Astrocyte (in vitro differentiated cells and primary cell): ENCODE data around the gene BST1.

Source experiments
- EZH2 ChIP-seq: IDR thresholded peaks from 2 replicates; pipeline ENCODE4 v1.6.1; 2012; ENCODE audit warnings: mild to moderate bottlenecking, low read length, inconsistent platforms; ENCODE audit not compliant: insufficient read depth
- TF ChIP-seq, protein P1 (sequence below): IDR thresholded peaks from 2 replicates; pipeline ENCODE4 v1.5.1; 2011; ENCODE audit warnings: low read depth, mild to moderate bottlenecking, inconsistent platforms, low read length, moderate library complexity; ENCODE audit not compliant: insufficient read depth

GRCh38 chr4:15688051-15688450, 14.8 kb upstream of the BST1 start:
- TF ChIP-seq EZH2: no peak
- TF ChIP-seq, protein P1, sequence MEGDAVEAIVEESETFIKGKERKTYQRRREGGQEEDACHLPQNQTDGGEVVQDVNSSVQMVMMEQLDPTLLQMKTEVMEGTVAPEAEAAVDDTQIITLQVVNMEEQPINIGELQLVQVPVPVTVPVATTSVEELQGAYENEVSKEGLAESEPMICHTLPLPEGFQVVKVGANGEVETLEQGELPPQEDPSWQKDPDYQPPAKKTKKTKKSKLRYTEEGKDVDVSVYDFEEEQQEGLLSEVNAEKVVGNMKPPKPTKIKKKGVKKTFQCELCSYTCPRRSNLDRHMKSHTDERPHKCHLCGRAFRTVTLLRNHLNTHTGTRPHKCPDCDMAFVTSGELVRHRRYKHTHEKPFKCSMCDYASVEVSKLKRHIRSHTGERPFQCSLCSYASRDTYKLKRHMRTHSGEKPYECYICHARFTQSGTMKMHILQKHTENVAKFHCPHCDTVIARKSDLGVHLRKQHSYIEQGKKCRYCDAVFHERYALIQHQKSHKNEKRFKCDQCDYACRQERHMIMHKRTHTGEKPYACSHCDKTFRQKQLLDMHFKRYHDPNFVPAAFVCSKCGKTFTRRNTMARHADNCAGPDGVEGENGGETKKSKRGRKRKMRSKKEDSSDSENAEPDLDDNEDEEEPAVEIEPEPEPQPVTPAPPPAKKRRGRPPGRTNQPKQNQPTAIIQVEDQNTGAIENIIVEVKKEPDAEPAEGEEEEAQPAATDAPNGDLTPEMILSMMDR: no peak
